ENCODE data around the gene CTU2. TPM values are rescaled to one million over a fixed set of nuclear protein-coding genes. Genes with fewer than 3 reads are reported as not detected.

The CTU2 gene
- total and polyA plus RNA-seq, 2 of the 8 experiments (the other 6 are each of a cell fraction or from before 2014, with no cell fraction given): 32.7 to 42.9 TPM

GRCh38 chr16:88706229-88706964 lies at the start of gene CTU2, which contains the start of gene RNF166 (continued):
- TF ChIP-seq TCF12 (IDR thresholded peaks at IDR 0.05; ENCODE audit: low read depth, low read length): no peak
- peak; percentile 56 for TF ChIP-seq TAF1 (IDR thresholded peaks at IDR 0.05; ENCODE audit: low read depth, low read length)

Measured in H1 (cell line).